Mesenchymal stem cell (in vitro differentiated cells and primary cell): Measurements from ENCODE around the gene CDC42EP3.

Experiments
- DNase-seq: peaks from one replicate; pipeline ENCODE4 v3.0.0-alpha.2; 2013
- H2AFZ ChIP-seq: one replicate; pipeline ENCODE4 v1.6.1; 2013; ENCODE audit warnings: low read depth, mild to moderate bottlenecking, control low read depth, inconsistent platforms, low read length, moderate library complexity
- H2AK5ac ChIP-seq: 2 replicates; pipeline ENCODE4 v1.6.1; 2013; ENCODE audit warnings: low read length, moderate library complexity, mild to moderate bottlenecking, inconsistent platforms; ENCODE audit not compliant: severe bottlenecking
- H2BK120ac ChIP-seq: one replicate; pipeline ENCODE4 v1.6.1; 2013; ENCODE audit warnings: low read depth, mild to moderate bottlenecking, inconsistent platforms, low read length, moderate library complexity
- H2BK12ac ChIP-seq, 2 experiments: one replicate each; pipeline ENCODE4 v1.6.1; 2013; ENCODE audit warnings: inconsistent platforms in 2 of 2, low read length in 2 of 2, mild to moderate bottlenecking in 2 of 2, moderate library complexity in 2 of 2, control low read depth in 1 of 2
- H2BK15ac ChIP-seq: one replicate; pipeline ENCODE4 v1.6.1; 2013; ENCODE audit warnings: mild to moderate bottlenecking, low read depth, inconsistent platforms; ENCODE audit not compliant: poor library complexity, severe bottlenecking
- H2BK5ac ChIP-seq: 2 replicates; pipeline ENCODE4 v1.6.1; 2013; ENCODE audit warnings: low read depth, mild to moderate bottlenecking, low read length, control low read depth, inconsistent platforms; ENCODE audit not compliant: poor library complexity, severe bottlenecking
- H3K14ac ChIP-seq, 2 experiments: one replicate each; pipeline ENCODE4 v1.6.1; 2013; ENCODE audit warnings: inconsistent platforms in 2 of 2, low read length in 2 of 2, control low read depth in 1 of 2, mild to moderate bottlenecking in 1 of 2, moderate library complexity in 1 of 2
- H3K18ac ChIP-seq, 2 experiments: one replicate each; pipeline ENCODE4 v1.6.1; 2013; ENCODE audit warnings: inconsistent platforms in 2 of 2, low read length in 2 of 2, control low read depth in 1 of 2, low read depth in 1 of 2, mild to moderate bottlenecking in 1 of 2
- H3K23ac ChIP-seq, 2 experiments: one replicate each; pipeline ENCODE4 v1.6.1; 2013; ENCODE audit warnings: inconsistent platforms in 2 of 2, low read length in 2 of 2, mild to moderate bottlenecking in 2 of 2, moderate library complexity in 2 of 2, control low read depth in 1 of 2
- H3K27ac ChIP-seq: 2 replicates; pipeline ENCODE4 v1.5.1; 2013; ENCODE audit warnings: mild to moderate bottlenecking, moderate library complexity, low read length, control low read depth, inconsistent platforms; ENCODE audit not compliant: poor library complexity, severe bottlenecking
- H3K27me3 ChIP-seq, 2 experiments: 2 replicates each; pipeline versions ENCODE4 v1.6.1 to v1.7.0; 2013; ENCODE audit warnings: low read length in 2 of 2, mild to moderate bottlenecking in 2 of 2, moderate library complexity in 2 of 2, control low read depth in 1 of 2, inconsistent platforms in 1 of 2; ENCODE audit not compliant: control insufficient read depth in 1 of 2, insufficient read depth in 1 of 2
- H3K36me3 ChIP-seq, 2 experiments: 2 replicates each; pipeline versions ENCODE4 v1.6.1 to v1.7.0; 2013; ENCODE audit warnings: low read length in 2 of 2, control low read depth in 1 of 2, inconsistent platforms in 1 of 2, low read depth in 1 of 2, mild to moderate bottlenecking in 1 of 2; ENCODE audit not compliant: insufficient read depth in 2 of 2, control insufficient read depth in 1 of 2
- H3K4ac ChIP-seq, 2 experiments: one replicate each; pipeline ENCODE4 v1.6.1; 2013; ENCODE audit warnings: inconsistent platforms in 2 of 2, low read length in 2 of 2, mild to moderate bottlenecking in 2 of 2, moderate library complexity in 2 of 2, control low read depth in 1 of 2, low read depth in 1 of 2
- H3K4me1 ChIP-seq: 2 replicates; pipeline ENCODE4 v1.6.1; 2013; ENCODE audit warnings: low read depth, low read length, control low read depth; ENCODE audit not compliant: control insufficient read depth, insufficient read depth
- H3K4me2 ChIP-seq: 2 replicates; pipeline ENCODE4 v1.6.1; 2013; ENCODE audit warnings: low read length, mild to moderate bottlenecking, inconsistent platforms; ENCODE audit not compliant: poor library complexity, severe bottlenecking
- H3K4me3 ChIP-seq, 2 experiments: 2 replicates each; pipeline versions ENCODE4 v1.5.1 to v1.7.0; 2013; ENCODE audit warnings: low read length in 2 of 2, mild to moderate bottlenecking in 2 of 2, control low read depth in 1 of 2, low read depth in 1 of 2; ENCODE audit not compliant: insufficient read depth in 1 of 2
- H3K79me1 ChIP-seq: replicated peaks from 2 replicates; pipeline ENCODE4 v1.6.1; 2013; ENCODE audit warnings: mild to moderate bottlenecking, control low read depth, low read length, inconsistent platforms; ENCODE audit not compliant: poor library complexity, severe bottlenecking
- H3K9ac ChIP-seq: 2 replicates; pipeline ENCODE4 v1.7.0; 2013; ENCODE audit warnings: mild to moderate bottlenecking, low read length, moderate library complexity
- H3K9me3 ChIP-seq: 2 replicates; pipeline ENCODE4 v1.7.0; 2013; ENCODE audit warnings: mild to moderate bottlenecking, low read length; ENCODE audit not compliant: control insufficient read depth
- H4K8ac ChIP-seq: one replicate; pipeline ENCODE4 v1.6.1; 2013; ENCODE audit warnings: inconsistent platforms, mild to moderate bottlenecking, low read length, moderate library complexity
- H4K91ac ChIP-seq: one replicate; pipeline ENCODE4 v1.6.1; 2013; ENCODE audit warnings: mild to moderate bottlenecking, low read length, inconsistent platforms
- WGBS: methylation state at CpG from one replicate; pipeline ENCODE4 v1.1.7; 2013; ENCODE audit warnings: mixed read lengths; 5-methylcytosine and 5-hydroxymethylcytosine counted together

CDC42EP3 gene

GRCh38 chr2:37649518-37649917, 21.9 kb downstream of the CDC42EP3 start:
- Histone ChIP-seq H3K36me3 (peaks cover 25 to 34% of the 10 kb centered on the region in 2 experiments), H3K14ac (no peak overlapping the region), H3K9ac (no peak overlapping the region), H3K4me3 (no peak overlapping the region), H3K23ac (no peak overlapping the region), H2BK15ac (no peak overlapping the region), H2BK5ac (no peak overlapping the region), H3K18ac (no peak overlapping the region), H3K4ac (no peak overlapping the region), H2AFZ (no peak overlapping the region), H3K27me3 (no peaks in the 10 kb centered on the region), H3K4me1 (peaks cover 29% of the 10 kb centered on the region), H3K27ac (peak overlapping the region; percentile 8), H2BK120ac (no peak overlapping the region), H3K9me3 (no peaks in the 10 kb centered on the region), H3K4me2 (no peak overlapping the region), H2BK12ac (peak overlapping the region in 1 of 2 experiments; percentile 15), H3K79me1 (peaks cover 3% of the 10 kb centered on the region), H4K8ac (no peak overlapping the region), H4K91ac (peak overlapping the region; percentile 0), H2AK5ac (no peak overlapping the region)
- no peak for DNase-seq
- 94% methylated on average over 3 of the region's 3 CpGs for WGBS

GRCh38 chr2:37648331-37649011, 23.0 kb downstream of the CDC42EP3 start:
- no peak overlapping the region for H2BK5ac ChIP-seq
- no peak overlapping the region for H3K27ac ChIP-seq
- peak overlapping the region; percentile 31 for H4K8ac ChIP-seq
- peak overlapping the region; percentile 55 to 65 for H3K18ac ChIP-seq
- H2AFZ ChIP-seq, result no peak overlapping the region
- no peaks in the 10 kb centered on the region for H3K27me3 ChIP-seq
- H3K9ac ChIP-seq, result peak overlapping the region; percentile 24
- H3K36me3 ChIP-seq, result peaks cover 32 to 33% of the 10 kb centered on the region in 2 experiments
- no peak overlapping the region for H3K23ac ChIP-seq
- H3K14ac ChIP-seq, result peak overlapping the region in 1 of 2 experiments; percentile 35
- H2BK120ac ChIP-seq, result no peak overlapping the region
- no peak overlapping the region for H2AK5ac ChIP-seq
- WGBS, result 77% methylated on average over 9 of the region's 9 CpGs
- H2BK15ac ChIP-seq, result no peak overlapping the region
- peak overlapping the region in 1 of 2 experiments; percentile 64 for H2BK12ac ChIP-seq
- H4K91ac ChIP-seq, result peak overlapping the region; percentile 44
- no peak for DNase-seq
- H3K4me3 ChIP-seq, result no peak overlapping the region
- no peak overlapping the region for H3K4ac ChIP-seq
- peaks cover 6% of the 10 kb centered on the region for H3K79me1 ChIP-seq
- no peak overlapping the region for H3K4me2 ChIP-seq
- no peaks in the 10 kb centered on the region for H3K9me3 ChIP-seq
- H3K4me1 ChIP-seq, result peaks cover 24% of the 10 kb centered on the region

GRCh38 chr2:37647971-37648330, 23.5 kb downstream of the CDC42EP3 start:
- H2AK5ac ChIP-seq, result no peak overlapping the region
- WGBS, result no CpG with 5 or more reads among the region's 2 CpGs
- H3K27ac ChIP-seq, result no peak overlapping the region
- H3K36me3 ChIP-seq, result peaks cover 33 to 37% of the 10 kb centered on the region in 2 experiments
- H4K91ac ChIP-seq, result no peak overlapping the region
- peak overlapping the region in 1 of 2 experiments; percentile 33 for H3K18ac ChIP-seq
- no peak overlapping the region for H2AFZ ChIP-seq
- H2BK5ac ChIP-seq, result no peak overlapping the region
- no peak overlapping the region for H2BK12ac ChIP-seq
- no peak overlapping the region for H3K4me2 ChIP-seq
- no peak overlapping the region for H2BK120ac ChIP-seq
- H3K79me1 ChIP-seq, result peaks cover 6% of the 10 kb centered on the region
- H2BK15ac ChIP-seq, result no peak overlapping the region
- H3K9ac ChIP-seq, result no peak overlapping the region
- no peaks in the 10 kb centered on the region for H3K9me3 ChIP-seq
- no peak overlapping the region for H3K23ac ChIP-seq
- H3K4me1 ChIP-seq, result peaks cover 24% of the 10 kb centered on the region
- H3K4ac ChIP-seq, result no peak overlapping the region
- H4K8ac ChIP-seq, result no peak overlapping the region
- H3K27me3 ChIP-seq, result no peaks in the 10 kb centered on the region
- DNase-seq, result no peak
- no peak overlapping the region for H3K4me3 ChIP-seq
- H3K14ac ChIP-seq, result no peak overlapping the region

- H2BK5ac ChIP-seq, result no peak overlapping the region
- H4K8ac ChIP-seq, result no peak overlapping the region
- peak overlapping the region; percentile 19 for H3K27ac ChIP-seq
- H2AFZ ChIP-seq, result peak overlapping the region; percentile 56
- H2BK120ac ChIP-seq, result no peak overlapping the region
- H4K91ac ChIP-seq, result no peak overlapping the region
- 98% methylated on average over 9 of the region's 9 CpGs for WGBS
- no peak overlapping the region for H3K4me3 ChIP-seq
- no peak overlapping the region for H3K14ac ChIP-seq
- H3K4ac ChIP-seq, result no peak overlapping the region
- H2BK15ac ChIP-seq, result no peak overlapping the region
- H3K79me1 ChIP-seq, result peaks cover 8% of the 10 kb centered on the region
- no peak overlapping the region for H3K18ac ChIP-seq
- no peak for DNase-seq
- H2AK5ac ChIP-seq, result peak overlapping the region; percentile 9
- H3K36me3 ChIP-seq, result peaks cover 32 to 41% of the 10 kb centered on the region in 2 experiments
- no peak overlapping the region for H3K4me2 ChIP-seq
- no peaks in the 10 kb centered on the region for H3K27me3 ChIP-seq
- H3K9ac ChIP-seq, result no peak overlapping the region
- H2BK12ac ChIP-seq, result peak overlapping the region in 1 of 2 experiments; percentile 7
- peaks cover 17% of the 10 kb centered on the region for H3K4me1 ChIP-seq
- no peaks in the 10 kb centered on the region for H3K9me3 ChIP-seq
- H3K23ac ChIP-seq, result no peak overlapping the region
Observed at GRCh38 chr2:37645836-37646235, 25.6 kb downstream of the CDC42EP3 start.
